Mesothelial cell of epicardium (in vitro differentiated cells): Measurements from ENCODE around the gene POLRMT. TPM values are rescaled to one million over a fixed set of nuclear protein-coding genes. Genes with fewer than 3 reads are reported as not detected.

Experiments
- DNase-seq, 2 experiments: peaks; one replicate each; pipeline ENCODE4 v3.0.0; 2021; ENCODE audit warnings: low spot score in 2 of 2; ENCODE audit not compliant: unreplicated experiment in 2 of 2
- H3K27ac Mint-ChIP-seq: 2 replicates; pipeline ENCODE4 v1.8.0; 2021; ENCODE audit warnings: mixed read lengths
- H3K27me3 Mint-ChIP-seq: 2 replicates; pipeline ENCODE4 v1.8.0; 2021; ENCODE audit warnings: low read depth, mixed read lengths
- H3K36me3 Mint-ChIP-seq: 2 replicates; pipeline ENCODE4 v1.8.0; 2021; ENCODE audit warnings: mixed read lengths
- H3K4me1 Mint-ChIP-seq: 2 replicates; pipeline ENCODE4 v1.8.0; 2021; ENCODE audit warnings: mixed read lengths
- H3K4me3 Mint-ChIP-seq: 2 replicates; pipeline ENCODE4 v1.8.0; 2021; ENCODE audit warnings: mild to moderate bottlenecking, moderate library complexity, mixed read lengths
- H3K9me3 Mint-ChIP-seq: 2 replicates; pipeline ENCODE4 v1.8.0; 2021; ENCODE audit warnings: mixed read lengths
- CTCF ChIP-seq: fragments of 200-600 bp; sonication (generic); IDR thresholded peaks from one replicate; pipeline ENCODE4 v1.5.0; 2021; ENCODE audit warnings: antibody characterized with exemption; ENCODE audit not compliant: unreplicated experiment
- total RNA-seq: library from RNA; stranded (reverse); gene quantifications from 3 replicates; pipeline ENCODE4 v1.2.1, GENCODE V29; 2021

POLRMT gene
- total RNA-seq, 1 donor from 2014 or later, result 56.4 TPM

- peaks cover 24% of the 10 kb centered on the region for H3K4me1 Mint-ChIP-seq
- peak overlapping the region; percentile 50 for H3K27ac Mint-ChIP-seq
- DNase-seq, result no peak
- H3K9me3 Mint-ChIP-seq, result no peaks in the 10 kb centered on the region
- TF ChIP-seq CTCF, result no peak
- no peaks in the 10 kb centered on the region for H3K27me3 Mint-ChIP-seq
- H3K4me3 Mint-ChIP-seq, result no peak overlapping the region
- no peaks in the 10 kb centered on the region for H3K36me3 Mint-ChIP-seq
Observed at GRCh38 chr19:658916-659839, 25.8 kb upstream of the POLRMT start.

DNA sequence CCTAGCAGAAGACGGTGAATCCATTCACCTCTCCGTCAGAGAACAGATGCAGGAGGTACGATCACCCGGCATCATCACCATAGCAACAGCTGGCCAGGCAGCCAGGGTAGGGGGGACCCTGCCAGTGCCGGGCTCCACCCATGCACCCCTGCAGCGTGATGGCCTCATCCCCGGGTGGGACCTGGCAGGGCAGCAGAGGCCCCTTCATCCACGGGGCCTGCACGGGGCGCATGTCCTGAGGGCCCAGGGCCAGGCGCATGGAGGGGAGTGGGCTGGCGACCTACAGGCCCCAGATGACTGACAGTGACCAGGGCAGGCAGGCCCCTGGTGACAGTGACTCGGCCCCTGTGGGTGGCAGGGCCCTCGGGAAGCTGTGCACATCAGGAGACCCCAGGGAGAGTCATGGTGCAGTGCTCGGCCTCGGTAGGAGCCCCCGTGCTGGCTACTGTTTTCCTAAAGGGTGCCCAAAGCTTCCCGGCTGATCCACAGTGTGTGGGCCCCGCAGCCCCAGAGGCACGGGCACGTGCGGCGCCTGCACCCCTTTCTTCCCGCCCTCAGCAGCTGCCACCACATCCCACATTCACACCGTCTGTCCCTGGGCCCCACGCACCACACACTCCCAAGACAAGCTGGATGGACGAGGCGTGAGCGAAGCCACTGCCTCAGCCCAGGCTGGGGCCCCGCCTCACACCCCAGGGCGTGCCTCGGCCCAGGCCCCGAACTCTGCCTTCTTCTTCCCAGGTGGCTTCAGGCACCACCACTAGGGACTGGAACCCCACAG, 24.9 kb upstream of the POLRMT start:
- Mint-ChIP-seq H3K4me3 (no peak overlapping the region), H3K4me1 (peaks cover 20% of the 10 kb centered on the region), H3K36me3 (no peaks in the 10 kb centered on the region), H3K27ac (no peak overlapping the region), H3K27me3 (no peaks in the 10 kb centered on the region), H3K9me3 (no peaks in the 10 kb centered on the region)
- TF ChIP-seq CTCF, result no peak
- DNase-seq, result no peak

DNA sequence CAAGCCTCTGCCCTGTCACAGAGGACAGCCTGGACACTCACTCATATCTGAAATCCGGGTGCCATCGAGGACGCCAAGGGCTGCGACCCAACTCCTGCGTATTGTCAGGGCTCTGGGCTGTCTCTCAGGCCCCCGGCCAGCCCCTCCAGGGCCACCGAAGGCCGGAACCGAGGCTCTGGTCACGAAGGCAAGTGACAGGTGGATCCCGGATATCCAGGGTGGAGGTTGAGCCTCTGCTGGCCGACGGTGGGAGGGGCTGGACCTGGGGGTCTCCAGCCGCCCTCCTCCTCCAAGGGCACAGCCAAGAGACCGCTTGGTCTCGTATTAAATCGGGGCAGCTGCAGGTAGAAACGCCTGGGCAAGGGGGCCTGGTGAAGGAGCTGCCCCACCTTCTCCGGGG, 24.3 kb upstream of the POLRMT start:
- no peaks in the 10 kb centered on the region for H3K36me3 Mint-ChIP-seq
- no peak for TF ChIP-seq CTCF
- H3K4me1 Mint-ChIP-seq, result peaks cover 20% of the 10 kb centered on the region
- DNase-seq, result no peak
- no peak overlapping the region for H3K4me3 Mint-ChIP-seq
- no peaks in the 10 kb centered on the region for H3K9me3 Mint-ChIP-seq
- H3K27me3 Mint-ChIP-seq, result no peaks in the 10 kb centered on the region
- no peak overlapping the region for H3K27ac Mint-ChIP-seq

- DNase-seq, result no peak
- Mint-ChIP-seq H3K9me3 (no peaks in the 10 kb centered on the region), H3K4me3 (no peak overlapping the region), H3K36me3 (no peaks in the 10 kb centered on the region), H3K4me1 (peaks cover 18% of the 10 kb centered on the region), H3K27me3 (no peaks in the 10 kb centered on the region), H3K27ac (no peak overlapping the region)
- no peak for TF ChIP-seq CTCF
Observed at GRCh38 chr19:656751-657559, 23.6 kb upstream of the POLRMT start.

- Mint-ChIP-seq H3K4me1 (peaks cover 6% of the 10 kb centered on the region), H3K27me3 (no peaks in the 10 kb centered on the region), H3K27ac (no peak overlapping the region), H3K36me3 (no peaks in the 10 kb centered on the region), H3K4me3 (no peak overlapping the region), H3K9me3 (no peaks in the 10 kb centered on the region)
- TF ChIP-seq CTCF, result no peak
- no peak for DNase-seq
Observed at GRCh38 chr19:655691-656090, 22.4 kb upstream of the POLRMT start.
